H9 (cell line): ENCODE data around the gene ANGPT4. TPM values are rescaled to one million over a fixed set of nuclear protein-coding genes. Genes with fewer than 3 reads are reported as not detected.

Experiments used
- DNase-seq: peaks from one replicate; pipeline ENCODE4 v3.0.0-alpha.2; 2017
- H2AFZ ChIP-seq: one replicate; pipeline ENCODE4 v1.6.1; 2013; ENCODE audit warnings: mild to moderate bottlenecking, low read length, control low read depth, moderate library complexity
- H2AK5ac ChIP-seq: 2 replicates; pipeline ENCODE4 v1.6.1; 2013; ENCODE audit warnings: low read length, control low read depth, mixed read lengths; ENCODE audit not compliant: insufficient read length
- H2BK120ac ChIP-seq: one replicate; pipeline ENCODE4 v1.6.1; 2013; ENCODE audit warnings: low read depth, mild to moderate bottlenecking, low read length, control low read depth, inconsistent platforms; ENCODE audit not compliant: poor library complexity, severe bottlenecking
- H2BK12ac ChIP-seq: 2 replicates; pipeline ENCODE4 v1.6.1; 2013; ENCODE audit warnings: low read length, control low read depth, mixed read lengths, low read depth; ENCODE audit not compliant: insufficient read length
- H2BK15ac ChIP-seq: 2 replicates; pipeline ENCODE4 v1.6.1; 2013; ENCODE audit warnings: low read depth, low read length, control low read depth
- H2BK20ac ChIP-seq: one replicate; pipeline ENCODE4 v1.6.1; 2013; ENCODE audit warnings: low read depth, mild to moderate bottlenecking, low read length, control low read depth, inconsistent platforms; ENCODE audit not compliant: poor library complexity, severe bottlenecking
- H2BK5ac ChIP-seq: 2 replicates; pipeline ENCODE4 v1.6.1; 2013; ENCODE audit warnings: low read length, control low read depth, mixed read lengths; ENCODE audit not compliant: insufficient read length
- H3K14ac ChIP-seq: 2 replicates; pipeline ENCODE4 v1.6.1; 2013; ENCODE audit warnings: low read length, control low read depth; ENCODE audit not compliant: insufficient read depth
- H3K18ac ChIP-seq: 2 replicates; pipeline ENCODE4 v1.6.1; 2013; ENCODE audit warnings: low read depth, mild to moderate bottlenecking, mixed read lengths, low read length, control low read depth; ENCODE audit not compliant: insufficient read length
- H3K23ac ChIP-seq: 2 replicates; pipeline ENCODE4 v1.6.1; 2013; ENCODE audit warnings: low read length, control low read depth, mixed read lengths, low read depth; ENCODE audit not compliant: insufficient read length
- H3K23me2 ChIP-seq: 2 replicates; pipeline ENCODE4 v1.6.1; 2013; ENCODE audit warnings: low read depth, mild to moderate bottlenecking, mixed read lengths, low read length, control low read depth; ENCODE audit not compliant: insufficient read length, poor library complexity, severe bottlenecking
- H3K27ac ChIP-seq: 2 replicates; pipeline ENCODE4 v1.5.1; 2013; ENCODE audit warnings: low read length, control low read depth, mixed read lengths, low read depth; ENCODE audit not compliant: insufficient read length
- H3K27me3 ChIP-seq: 2 replicates; pipeline ENCODE4 v1.6.1; 2013; ENCODE audit warnings: low read length, control low read depth, inconsistent platforms; ENCODE audit not compliant: insufficient read depth
- H3K4ac ChIP-seq: 2 replicates; pipeline ENCODE4 v1.6.1; 2013; ENCODE audit warnings: low read depth, mild to moderate bottlenecking, control low read depth, inconsistent platforms, low read length, moderate library complexity
- H3K4me1 ChIP-seq: 2 replicates; pipeline ENCODE4 v1.6.1; 2013; ENCODE audit warnings: low read length, control low read depth, inconsistent platforms; ENCODE audit not compliant: insufficient read depth
- H3K4me2 ChIP-seq: 2 replicates; pipeline ENCODE4 v1.6.1; 2013; ENCODE audit warnings: low read length, control low read depth, mixed read lengths; ENCODE audit not compliant: insufficient read length, insufficient read depth
- H3K56ac ChIP-seq: 2 replicates; pipeline ENCODE4 v1.6.1; 2013; ENCODE audit warnings: low read depth, mild to moderate bottlenecking, mixed read lengths, low read length, control low read depth; ENCODE audit not compliant: insufficient read length
- H3K79me1 ChIP-seq: 2 replicates; pipeline ENCODE4 v1.6.1; 2013; ENCODE audit warnings: low read depth, mild to moderate bottlenecking, moderate library complexity, low read length, control low read depth, inconsistent platforms; ENCODE audit not compliant: insufficient read depth, poor library complexity, severe bottlenecking
- H3K79me2 ChIP-seq: 2 replicates; pipeline ENCODE4 v1.6.1; 2013; ENCODE audit warnings: low read length, control low read depth, inconsistent platforms; ENCODE audit not compliant: insufficient read depth
- H3K9ac ChIP-seq: 2 replicates; pipeline ENCODE4 v1.6.1; 2013; ENCODE audit warnings: low read length, control low read depth, mixed read lengths; ENCODE audit not compliant: insufficient read length; ENCODE audit errors: extremely low read depth
- H3K9me3 ChIP-seq: one replicate; pipeline ENCODE4 v1.6.1; 2013; ENCODE audit warnings: low read depth, low read length, inconsistent platforms; ENCODE audit not compliant: control insufficient read depth
- H3T11ph ChIP-seq: one replicate; pipeline ENCODE4 v1.6.1; 2013; ENCODE audit warnings: mild to moderate bottlenecking, low read length, control low read depth, inconsistent platforms
- H4K20me1 ChIP-seq: one replicate; pipeline ENCODE4 v1.6.1; 2013; ENCODE audit not compliant: control insufficient read depth, insufficient read length, insufficient read depth
- H4K5ac ChIP-seq: 2 replicates; pipeline ENCODE4 v1.6.1; 2013; ENCODE audit warnings: low read depth, mild to moderate bottlenecking, mixed read lengths, low read length, control low read depth; ENCODE audit not compliant: insufficient read length
- H4K8ac ChIP-seq: replicated peaks from 2 replicates; pipeline ENCODE4 v1.6.1; 2013; ENCODE audit warnings: low read length, control low read depth, mixed read lengths, low read depth; ENCODE audit not compliant: insufficient read length
- H4K91ac ChIP-seq: 2 replicates; pipeline ENCODE4 v1.6.1; 2013; ENCODE audit warnings: low read depth, mild to moderate bottlenecking, moderate library complexity, mixed read lengths, low read length, control low read depth; ENCODE audit not compliant: insufficient read length
- H3K27ac Mint-ChIP-seq, 3 experiments: 2 replicates in 2 of 3; 3 replicates in 1 of 3; pipeline ENCODE4 v1.8.0; 2020 to 2021; ENCODE audit warnings: mixed read lengths in 3 of 3, mild to moderate bottlenecking in 1 of 3, moderate library complexity in 1 of 3
- H3K27me3 Mint-ChIP-seq: 2 replicates; pipeline ENCODE4 v1.8.0; 2021; ENCODE audit warnings: low read depth, mild to moderate bottlenecking, moderate library complexity, mixed read lengths
- H3K36me3 Mint-ChIP-seq, 3 experiments: 2 replicates in 2 of 3; 3 replicates in 1 of 3; pipeline ENCODE4 v1.8.0; 2020 to 2021; ENCODE audit warnings: low read depth in 3 of 3, mixed read lengths in 3 of 3; ENCODE audit not compliant: insufficient read depth in 1 of 3
- H3K4me1 Mint-ChIP-seq, 2 experiments: 2 replicates each; pipeline ENCODE4 v1.8.0; 2020; ENCODE audit warnings: mixed read lengths in 2 of 2
- H3K4me3 Mint-ChIP-seq, 2 experiments: 2 replicates in 1 of 2; 3 replicates in 1 of 2; pipeline ENCODE4 v1.8.0; 2020 to 2021; ENCODE audit warnings: mild to moderate bottlenecking in 2 of 2, mixed read lengths in 2 of 2, moderate library complexity in 1 of 2
- H3K9me3 Mint-ChIP-seq, 2 experiments: 2 replicates in 1 of 2; 3 replicates in 1 of 2; pipeline ENCODE4 v1.8.0; 2020; ENCODE audit warnings: mild to moderate bottlenecking in 2 of 2, mixed read lengths in 2 of 2, moderate library complexity in 1 of 2
- CTCF ChIP-seq: fragments of 200-600 bp; sonication (generic); conservative IDR thresholded peaks from 3 replicates; pipeline ENCODE4 v1.8.0; 2021; ENCODE audit warnings: antibody characterized with exemption, mild to moderate bottlenecking
- WGBS: extraction: QIAGEN DNeasy Blood & Tissue Kit; methylation state at CpG from one replicate; pipeline ENCODE4 v1.1.7; 2013; ENCODE audit warnings: missing lambda C conversion rate, low lambda C conversion rate, mixed read lengths; ENCODE audit not compliant: insufficient read length; ENCODE audit errors: extremely low coverage; 5-methylcytosine and 5-hydroxymethylcytosine counted together
- total RNA-seq: library from RNA; stranded (reverse); gene quantifications from 2 replicates; pipeline ENCODE4 v1.2.1, GENCODE V29; 2021

Gene ANGPT4
- total RNA-seq, 1 experiment from 2014 or later, result 0.11 TPM

- Mint-ChIP-seq H3K27ac (peak within 1 kb of the TSS in 2 of 3 experiments; percentile 16 to 23; a peak in 1 of 7 replicates), H3K27me3 (peaks cover 27% of the 10 kb centered on the region), H3K36me3 (peaks cover 0 to 2% (median 0%) of the 10 kb centered on the region in 3 experiments; a peak in 2 of 7 replicates), H3K4me3 (peak within 1 kb of the TSS; percentile 72 to 83), H3K9me3 (peaks cover 0 to 3% of the 10 kb centered on the region in 2 experiments; a peak in 3 of 5 replicates), H3K4me1 (peaks cover 15 to 16% of the 10 kb centered on the region in 2 experiments)
- Histone ChIP-seq H3K4ac (no peak within 1 kb of the TSS), H2AFZ (no peak within 1 kb of the TSS), H2BK15ac (no peak within 1 kb of the TSS), H2BK5ac (no peak within 1 kb of the TSS), H3K79me1 (no peaks in the 10 kb centered on the region), H3K23me2 (peaks cover 7% of the 10 kb centered on the region), H4K8ac (no peak within 1 kb of the TSS), H3K18ac (peak within 1 kb of the TSS; percentile 92), H2BK20ac (no peak within 1 kb of the TSS), H3K9ac (no peak within 1 kb of the TSS), H4K5ac (no peak within 1 kb of the TSS), H3K14ac (peak within 1 kb of the TSS; percentile 86; the same call in 1 of the 2 replicates), H3K23ac (no peak within 1 kb of the TSS), H3T11ph (no peak within 1 kb of the TSS), H3K9me3 (no peaks in the 10 kb centered on the region), H4K91ac (no peak within 1 kb of the TSS), H3K27me3 (peaks cover 4% of the 10 kb centered on the region; the same call in 1 of the 2 replicates), H3K27ac (no peak within 1 kb of the TSS), H4K20me1 (no peaks in the 10 kb centered on the region), H2BK12ac (no peak within 1 kb of the TSS), H3K4me2 (peak within 1 kb of the TSS; percentile 75), H2BK120ac (no peak within 1 kb of the TSS), H3K56ac (no peak within 1 kb of the TSS), H2AK5ac (no peak within 1 kb of the TSS), H3K4me1 (no peaks in the 10 kb centered on the region), H3K79me2 (no peaks in the 10 kb centered on the region)
- no CpG with 5 or more reads among the region's 64 CpGs for WGBS
- peak; percentile 97 for DNase-seq
- no peak for TF ChIP-seq CTCF
Observed at GRCh38 chr20:833450-834150, 82.5 kb downstream of the ANGPT4 start, which contains the start of gene FAM110A. FAM110A (plus strand) TSS chr20:833715; CDS start chr20:844805, 11,090 bp downstream.
